IPS-15b (cell line): ENCODE data around the gene SEC61A1.

Source experiments
- H3K27me3 ChIP-seq: one replicate; pipeline ENCODE4 v1.6.1; 2013; ENCODE audit warnings: low read length; ENCODE audit not compliant: control insufficient read depth, insufficient read depth
- H3K36me3 ChIP-seq: one replicate; pipeline ENCODE4 v1.6.1; 2013; ENCODE audit warnings: low read length; ENCODE audit not compliant: control insufficient read depth, insufficient read depth
- H3K4me1 ChIP-seq: one replicate; pipeline ENCODE4 v1.6.1; 2013; ENCODE audit warnings: mild to moderate bottlenecking, low read length; ENCODE audit not compliant: control insufficient read depth, insufficient read depth
- H3K4me3 ChIP-seq: one replicate; pipeline ENCODE4 v1.5.1; 2013; ENCODE audit warnings: low read depth, low read length
- H3K9ac ChIP-seq: one replicate; pipeline ENCODE4 v1.6.1; 2013; ENCODE audit warnings: low read depth, mild to moderate bottlenecking, low read length
- H3K9me3 ChIP-seq: one replicate; pipeline ENCODE4 v1.6.1; 2013; ENCODE audit warnings: mild to moderate bottlenecking, low read length; ENCODE audit not compliant: control insufficient read depth, insufficient read depth

SEC61A1 gene

GRCh38 chr3:128062033-128062745 lies 10.0 kb downstream of the SEC61A1 start:
- Histone ChIP-seq H3K4me1 (no peaks in the 10 kb centered on the region), H3K36me3 (peaks cover 70% of the 10 kb centered on the region)

DNA sequence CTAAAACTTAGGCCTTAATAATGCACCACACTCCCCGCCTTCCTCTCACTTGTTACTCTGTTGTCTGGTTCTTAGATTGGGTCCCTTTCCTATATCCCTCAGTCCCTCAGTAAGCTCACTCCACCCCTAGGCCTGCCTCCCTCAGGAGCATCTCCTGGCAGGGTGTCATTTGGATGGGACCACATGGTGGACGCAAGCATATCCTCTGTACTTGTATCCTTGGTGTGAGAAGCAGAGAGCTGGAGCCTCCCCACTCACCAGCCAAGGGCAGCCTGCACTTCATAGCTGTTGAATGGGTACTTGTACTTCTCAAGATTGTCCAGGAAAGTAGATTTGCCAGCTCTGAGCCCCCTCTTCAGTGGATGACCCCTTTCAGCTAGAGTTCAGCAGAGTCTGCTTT lies 11.6 kb downstream of the SEC61A1 start:
- Histone ChIP-seq H3K9ac (no peak overlapping the region), H3K4me1 (no peaks in the 10 kb centered on the region), H3K4me3 (no peak overlapping the region), H3K27me3 (no peaks in the 10 kb centered on the region), H3K36me3 (peaks cover 76% of the 10 kb centered on the region), H3K9me3 (no peaks in the 10 kb centered on the region)

More at GRCh38 chr3:128062033-128062745, 10.0 kb downstream of the SEC61A1 start:
- no peaks in the 10 kb centered on the region for H3K9me3 ChIP-seq
- no peaks in the 10 kb centered on the region for H3K27me3 ChIP-seq
- no peak overlapping the region for H3K4me3 ChIP-seq
- no peak overlapping the region for H3K9ac ChIP-seq

- H3K36me3 ChIP-seq: peaks cover 81% of the 10 kb centered on the region
- H3K27me3 ChIP-seq: no peaks in the 10 kb centered on the region
- H3K9ac ChIP-seq: no peak overlapping the region
- H3K4me3 ChIP-seq: no peak overlapping the region
- no peaks in the 10 kb centered on the region for H3K4me1 ChIP-seq
- no peaks in the 10 kb centered on the region for H3K9me3 ChIP-seq
These were observed 12.7 kb downstream of the SEC61A1 start for GRCh38 chr3:128064962-128065361.

DNA sequence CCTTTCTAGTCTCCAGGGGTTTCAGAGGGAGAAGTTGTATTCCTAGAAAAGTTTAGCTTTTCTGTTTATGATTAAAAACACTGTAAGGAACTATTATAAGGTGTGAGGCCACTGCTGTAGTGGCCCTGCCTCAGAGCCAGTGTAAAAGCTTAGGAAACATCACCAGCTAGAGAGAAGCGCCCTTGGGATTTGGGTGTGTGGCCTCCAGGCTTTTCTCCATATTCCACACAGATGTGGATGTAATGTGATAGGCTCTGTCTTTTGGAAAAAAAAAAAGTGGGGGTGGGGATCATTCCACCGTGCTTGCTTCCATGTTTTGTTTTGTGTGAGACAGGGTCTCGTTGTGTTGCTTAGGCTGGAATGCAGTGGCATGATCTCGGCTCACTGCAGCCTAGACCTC lies 13.9 kb downstream of the SEC61A1 start:
- Histone ChIP-seq H3K4me1 (no peaks in the 10 kb centered on the region), H3K27me3 (no peaks in the 10 kb centered on the region), H3K4me3 (no peak overlapping the region), H3K36me3 (peaks cover 82% of the 10 kb centered on the region), H3K9ac (no peak overlapping the region), H3K9me3 (no peaks in the 10 kb centered on the region)

- Histone ChIP-seq H3K9me3 (no peaks in the 10 kb centered on the region), H3K36me3 (peaks cover 81% of the 10 kb centered on the region), H3K4me3 (no peak overlapping the region), H3K27me3 (no peaks in the 10 kb centered on the region), H3K4me1 (no peaks in the 10 kb centered on the region), H3K9ac (no peak overlapping the region)
These were observed 14.4 kb downstream of the SEC61A1 start for GRCh38 chr3:128066676-128067075.

- Histone ChIP-seq H3K9ac (no peak overlapping the region), H3K9me3 (no peaks in the 10 kb centered on the region), H3K4me1 (no peaks in the 10 kb centered on the region), H3K4me3 (no peak overlapping the region), H3K36me3 (peaks cover 80% of the 10 kb centered on the region), H3K27me3 (no peaks in the 10 kb centered on the region)
These were observed 15.3 kb downstream of the SEC61A1 start for GRCh38 chr3:128067489-128067888.

- no peaks in the 10 kb centered on the region for H3K9me3 ChIP-seq
- no peak overlapping the region for H3K4me3 ChIP-seq
- H3K27me3 ChIP-seq: no peaks in the 10 kb centered on the region
- no peak overlapping the region for H3K9ac ChIP-seq
- H3K36me3 ChIP-seq: peaks cover 75% of the 10 kb centered on the region
- H3K4me1 ChIP-seq: no peaks in the 10 kb centered on the region
These were observed 16.0 kb downstream of the SEC61A1 start for GRCh38 chr3:128068156-128068620.

GRCh38 chr3:128069271-128069670 lies 17.0 kb downstream of the SEC61A1 start:
- Histone ChIP-seq H3K9ac (no peak overlapping the region), H3K4me1 (no peaks in the 10 kb centered on the region), H3K36me3 (peaks cover 67% of the 10 kb centered on the region), H3K9me3 (no peaks in the 10 kb centered on the region), H3K27me3 (no peaks in the 10 kb centered on the region), H3K4me3 (no peak overlapping the region)

GRCh38 chr3:128070898-128071591 lies 18.8 kb downstream of the SEC61A1 start:
- Histone ChIP-seq H3K4me1 (peaks cover 2% of the 10 kb centered on the region), H3K36me3 (peaks cover 53% of the 10 kb centered on the region), H3K4me3 (no peak overlapping the region), H3K27me3 (no peaks in the 10 kb centered on the region), H3K9me3 (no peaks in the 10 kb centered on the region), H3K9ac (no peak overlapping the region)

DNA sequence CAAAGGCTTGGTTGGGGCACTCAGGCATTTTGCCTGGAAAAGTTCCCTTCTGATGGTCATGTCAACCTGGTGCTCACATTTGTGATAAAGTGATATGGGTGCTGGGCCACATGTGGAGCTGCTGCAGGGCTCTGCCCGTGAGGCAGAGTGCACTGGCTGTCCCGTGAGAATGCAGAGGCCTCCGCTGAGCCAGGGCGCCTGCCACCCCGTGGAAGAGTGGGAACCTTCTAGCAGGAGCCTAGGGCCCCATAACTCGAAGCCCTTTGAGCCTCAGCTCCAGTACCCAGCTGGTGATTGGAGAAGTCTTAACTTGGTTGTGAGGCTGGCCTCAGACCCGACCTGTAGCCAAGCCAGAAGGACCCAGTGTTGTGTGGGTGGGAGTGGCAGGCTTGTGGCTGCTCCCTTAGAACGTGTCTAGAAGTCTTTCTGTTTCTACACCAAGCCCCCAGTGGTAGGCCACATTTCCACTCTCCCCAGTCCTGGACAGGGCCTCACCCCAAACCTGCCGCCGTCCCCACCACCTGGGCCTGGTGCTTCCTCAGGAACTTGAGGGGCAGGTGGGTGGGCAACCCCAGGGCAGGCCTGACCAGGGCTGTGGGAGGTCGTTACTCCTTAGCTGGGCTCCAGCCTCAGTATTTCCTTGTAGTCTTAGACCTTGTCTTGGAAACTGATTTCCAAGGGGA lies 19.7 kb downstream of the SEC61A1 start:
- Histone ChIP-seq H3K27me3 (no peaks in the 10 kb centered on the region), H3K9me3 (no peaks in the 10 kb centered on the region), H3K9ac (no peak overlapping the region), H3K36me3 (peaks cover 50% of the 10 kb centered on the region), H3K4me1 (peaks cover 2% of the 10 kb centered on the region), H3K4me3 (no peak overlapping the region)

GRCh38 chr3:128072454-128073184 lies 20.4 kb downstream of the SEC61A1 start:
- Histone ChIP-seq H3K9me3 (no peaks in the 10 kb centered on the region), H3K36me3 (peaks cover 46% of the 10 kb centered on the region), H3K4me3 (no peak overlapping the region), H3K27me3 (peaks cover 2% of the 10 kb centered on the region), H3K9ac (no peak overlapping the region), H3K4me1 (peaks cover 2% of the 10 kb centered on the region)
